Inflammatory macrophage treated with lipopolysaccharide for 4 hours (primary cell): ENCODE results near the gene ACSBG1.

ENCODE experiments used
- DNase-seq: peaks from one replicate; pipeline ENCODE4 v3.0.0-alpha.2; 2020

ACSBG1 gene

DNA sequence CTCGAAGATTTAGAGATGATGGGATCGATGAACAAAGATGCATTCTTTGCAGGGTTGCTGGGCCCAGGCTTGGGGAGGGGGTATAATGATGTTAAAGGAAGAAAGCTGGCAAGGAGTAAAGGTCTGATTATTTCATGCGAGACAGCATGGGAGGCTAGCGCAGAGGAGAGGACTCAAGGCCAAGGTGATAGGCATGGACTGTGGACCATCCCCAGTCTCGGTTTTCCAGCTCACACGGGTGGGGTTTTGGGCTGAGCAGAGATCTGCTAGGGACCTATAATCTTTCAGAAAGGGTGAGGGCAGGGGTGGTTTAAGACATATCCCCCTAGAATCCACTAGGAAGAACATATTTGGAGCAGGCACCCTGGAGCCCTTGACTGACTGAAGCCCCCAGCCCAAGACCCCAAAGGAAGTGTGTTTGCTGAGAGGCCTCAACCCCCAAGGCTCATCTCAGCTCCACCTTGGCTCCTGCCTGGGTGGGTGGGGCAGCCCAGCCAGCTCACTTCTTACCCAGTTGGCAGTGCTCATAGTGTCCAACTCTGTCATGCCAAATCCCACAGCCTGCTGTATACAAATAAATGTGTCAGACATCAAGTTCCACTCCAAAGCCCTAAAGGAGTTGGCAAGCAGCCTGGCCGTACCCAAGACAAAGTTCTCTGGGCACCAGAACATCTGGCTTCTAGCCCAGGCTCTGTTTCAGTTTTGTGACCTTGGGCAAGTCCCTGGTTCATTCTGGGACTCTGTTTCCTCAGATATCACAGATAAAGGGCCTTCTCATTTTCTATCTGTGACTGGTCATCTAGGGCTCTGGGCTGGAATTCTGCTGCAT lies 17.9 kb downstream of the ACSBG1 start:
- DNase-seq: no peak

DNA sequence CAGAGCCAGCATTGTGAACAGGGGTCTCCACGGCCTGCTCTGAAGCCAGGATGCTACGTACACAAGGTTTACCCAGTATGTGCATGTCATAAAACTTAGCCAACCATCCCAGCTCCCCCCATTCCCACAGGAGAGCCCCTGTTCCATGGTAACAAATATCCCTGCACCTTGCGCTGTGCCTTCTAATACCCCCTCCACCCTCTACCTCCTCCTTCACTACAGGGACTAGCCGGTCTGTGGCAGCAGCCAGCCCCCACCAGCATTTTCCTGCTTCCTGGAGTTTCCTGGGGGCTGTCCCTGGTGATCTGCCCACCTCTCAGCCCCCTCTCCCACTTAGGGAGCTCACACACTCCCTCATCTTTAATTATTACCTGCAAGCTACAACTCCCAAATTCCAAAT lies 20.4 kb downstream of the ACSBG1 start:
- no peak for DNase-seq

DNA sequence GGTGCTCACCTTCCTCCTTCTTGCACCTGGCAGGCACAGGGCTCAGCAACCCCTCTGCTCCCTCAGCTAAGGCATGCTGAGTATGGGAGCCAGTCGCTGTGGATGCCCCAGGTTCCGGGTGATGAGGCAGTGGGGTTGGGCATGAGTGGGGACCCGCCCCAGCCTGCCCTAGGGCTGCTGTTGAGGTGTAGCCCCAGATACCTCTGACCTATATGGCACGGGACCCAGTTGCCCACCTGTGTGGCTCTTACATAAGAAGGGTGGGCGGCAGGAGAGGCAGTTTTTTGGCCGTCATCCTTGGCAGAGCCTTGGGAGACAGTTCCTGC lies 21.0 kb downstream of the ACSBG1 start:
- no peak for DNase-seq

DNA sequence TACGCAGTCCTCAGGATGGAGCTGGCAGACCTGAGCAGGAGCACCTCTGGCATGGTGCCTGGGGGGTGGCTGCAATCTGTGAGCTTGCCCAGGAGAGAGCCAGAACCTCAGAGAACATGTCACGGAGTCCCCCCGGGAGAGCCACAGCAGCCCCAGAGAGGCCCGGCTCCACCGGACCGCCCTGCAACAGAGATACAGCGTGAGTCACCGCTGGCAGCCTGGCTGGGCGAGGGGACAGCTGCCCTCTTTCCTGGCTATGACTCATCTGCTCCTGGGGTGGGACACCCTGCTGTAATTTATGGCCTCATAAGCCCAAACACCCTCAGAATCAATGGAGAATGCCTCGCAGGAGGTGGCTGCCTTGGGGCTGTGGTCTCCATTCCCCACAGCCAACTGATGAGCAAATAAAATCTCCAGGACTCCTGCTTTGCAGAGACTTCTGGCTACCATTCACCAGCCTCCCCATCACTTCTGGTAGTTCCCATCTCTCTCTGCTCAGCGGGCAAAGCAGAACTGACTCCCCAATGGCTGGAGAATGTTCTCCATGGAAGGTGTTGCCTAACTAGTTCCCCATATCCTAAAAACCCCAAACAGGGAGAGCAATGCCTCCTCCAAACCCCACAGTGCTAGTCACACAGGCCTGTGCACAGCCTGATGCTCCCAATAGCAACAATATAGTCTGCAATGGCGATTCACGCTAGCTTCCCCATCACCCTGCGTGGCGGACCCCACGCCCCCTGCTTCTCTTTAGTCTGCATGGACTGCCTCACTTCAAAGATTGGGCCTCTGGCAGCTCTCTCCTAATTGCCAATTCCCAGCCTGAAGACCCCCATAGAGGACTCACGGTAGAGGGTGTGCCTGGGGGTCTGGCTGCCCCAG lies 21.6 kb downstream of the ACSBG1 start:
- no peak for DNase-seq

DNA sequence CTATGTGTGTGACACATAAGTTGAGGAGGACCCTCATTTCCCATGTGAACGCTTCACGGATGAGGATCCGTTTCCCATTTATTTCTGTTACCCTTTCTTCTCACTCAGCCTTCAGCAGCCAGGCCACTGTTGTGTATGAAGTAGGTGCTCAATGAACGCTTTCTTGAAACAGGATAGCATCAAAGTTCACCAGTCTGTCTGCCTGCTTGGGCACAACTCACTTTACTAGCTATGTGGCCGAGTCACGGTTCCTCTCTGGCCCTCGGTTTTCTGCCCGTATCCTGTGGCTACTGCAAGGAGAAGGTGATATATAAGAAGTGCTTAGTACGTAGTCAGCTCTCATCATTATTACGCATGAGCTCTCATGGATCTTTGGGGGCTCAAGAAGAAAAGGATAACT lies 22.4 kb downstream of the ACSBG1 start:
- DNase-seq: no peak

DNA sequence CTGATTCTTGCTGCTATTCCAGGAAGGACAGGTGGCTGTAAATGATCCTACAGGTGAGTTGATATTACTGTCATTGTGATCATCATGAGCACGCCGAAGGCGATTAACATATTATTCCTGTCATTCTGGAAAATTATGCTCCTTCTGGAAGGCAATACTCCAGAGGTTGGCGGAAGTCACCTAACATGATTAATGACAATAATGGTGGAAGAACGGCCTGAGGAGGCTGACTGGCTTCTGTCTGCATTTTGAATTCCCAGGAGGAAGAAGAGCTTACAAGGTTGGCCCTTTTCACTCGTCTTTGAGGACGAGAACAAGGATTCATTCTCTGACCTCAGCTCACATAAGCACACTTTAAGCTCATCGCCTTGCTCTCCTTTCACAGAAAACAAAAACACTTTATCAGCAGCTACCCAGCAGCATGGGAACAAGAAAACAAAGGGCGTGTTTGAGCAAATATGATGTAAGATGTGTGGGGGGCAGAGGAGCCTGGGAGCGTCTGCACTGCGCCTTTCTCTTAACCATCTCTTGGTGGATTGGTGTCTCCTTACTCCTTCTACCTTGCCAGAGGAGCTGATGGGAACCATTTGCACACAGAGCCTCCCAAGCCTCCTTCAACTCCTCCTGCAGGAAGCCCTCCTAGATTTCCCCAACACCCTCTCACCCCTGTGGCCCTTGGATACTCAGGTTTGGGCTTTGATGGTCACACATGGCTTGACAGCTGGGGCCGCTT lies 23.0 kb downstream of the ACSBG1 start:
- DNase-seq: no peak

DNA sequence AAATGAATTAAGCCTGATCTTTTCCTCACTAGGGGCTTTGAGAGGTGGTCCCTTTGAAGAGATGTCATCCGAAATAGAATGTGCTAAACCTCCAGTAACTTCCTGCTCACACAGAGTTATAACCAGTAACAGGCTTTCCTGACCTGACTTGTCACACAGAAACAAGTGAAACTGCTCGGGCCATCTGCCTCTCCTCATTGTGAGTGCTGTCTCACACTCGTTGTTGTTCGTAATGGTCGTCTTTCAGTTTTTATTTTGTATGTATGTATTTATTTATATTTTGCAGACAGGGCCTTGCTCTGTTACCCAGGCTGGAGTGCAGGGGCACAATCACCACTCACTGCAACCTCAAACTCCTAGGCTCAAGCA lies 24.0 kb downstream of the ACSBG1 start:
- no peak for DNase-seq

DNA sequence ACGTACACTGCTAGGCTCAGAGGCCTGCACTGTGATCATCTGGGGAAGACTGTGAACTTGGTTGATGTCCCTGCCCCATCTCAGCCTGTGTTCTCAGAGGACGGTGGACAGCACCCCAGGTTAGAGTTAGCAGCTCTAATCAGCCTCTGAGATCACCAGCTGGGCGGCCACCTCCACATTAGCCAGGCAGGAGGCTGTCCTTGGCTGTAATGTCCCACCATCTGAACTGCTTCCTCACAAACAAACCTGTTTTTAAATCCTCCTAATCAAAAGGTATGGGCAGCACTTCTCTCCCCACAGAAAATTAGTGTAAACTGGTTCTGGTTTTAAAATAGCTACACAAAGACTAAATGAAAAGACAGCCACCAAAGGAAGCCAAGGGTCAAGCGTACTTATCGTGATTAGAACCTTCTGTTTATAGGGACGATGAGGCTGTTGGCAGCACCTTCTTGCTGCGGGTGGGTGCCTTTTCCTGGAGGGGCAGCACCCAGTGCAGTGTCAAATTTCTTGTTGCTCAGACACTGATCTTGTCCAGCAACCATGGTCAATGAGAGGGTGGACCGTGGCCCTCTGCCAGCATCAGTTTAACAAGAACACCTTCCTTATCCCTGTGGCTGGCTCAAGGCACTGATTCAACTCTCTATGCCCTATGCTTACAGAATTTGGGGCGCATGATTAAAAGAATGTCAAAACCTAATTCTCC lies 24.6 kb downstream of the ACSBG1 start:
- DNase-seq: no peak

DNA sequence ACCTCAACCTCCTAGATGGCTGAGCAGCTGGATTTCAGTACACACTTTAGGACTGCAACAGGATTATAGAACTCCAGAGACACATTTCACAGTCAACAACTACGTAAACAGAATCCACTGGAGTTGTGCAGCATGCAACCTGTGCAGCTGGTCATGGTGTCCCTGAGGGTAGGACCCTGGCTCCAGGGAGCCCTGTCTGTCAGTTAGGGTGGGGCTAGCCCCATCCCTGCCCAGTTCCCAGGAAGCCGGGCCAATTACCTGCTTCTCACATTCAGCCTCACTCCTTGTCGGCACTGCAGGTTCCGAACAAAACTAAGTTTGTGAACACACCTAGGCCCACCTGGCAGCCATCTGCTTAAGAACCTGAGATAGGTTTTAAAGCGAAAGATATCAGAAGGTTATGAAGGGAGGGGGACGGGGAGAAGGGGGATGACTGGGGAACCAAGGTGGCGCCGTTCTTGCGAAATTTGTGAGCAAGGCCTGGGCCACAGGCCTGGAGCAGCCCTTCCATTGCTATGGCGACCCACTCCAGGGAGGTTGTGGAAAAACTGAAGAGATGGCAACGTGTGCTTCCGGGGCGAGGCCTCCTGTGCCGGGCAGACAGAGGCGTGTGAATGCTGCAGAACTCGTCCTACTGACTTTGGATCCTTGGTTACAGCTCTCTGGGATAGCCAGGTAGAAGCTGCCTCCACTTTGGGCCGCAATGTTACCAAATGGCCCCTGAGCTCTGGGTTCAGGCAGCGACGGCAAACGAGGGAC lies 25.3 kb downstream of the ACSBG1 start:
- no peak for DNase-seq

DNA sequence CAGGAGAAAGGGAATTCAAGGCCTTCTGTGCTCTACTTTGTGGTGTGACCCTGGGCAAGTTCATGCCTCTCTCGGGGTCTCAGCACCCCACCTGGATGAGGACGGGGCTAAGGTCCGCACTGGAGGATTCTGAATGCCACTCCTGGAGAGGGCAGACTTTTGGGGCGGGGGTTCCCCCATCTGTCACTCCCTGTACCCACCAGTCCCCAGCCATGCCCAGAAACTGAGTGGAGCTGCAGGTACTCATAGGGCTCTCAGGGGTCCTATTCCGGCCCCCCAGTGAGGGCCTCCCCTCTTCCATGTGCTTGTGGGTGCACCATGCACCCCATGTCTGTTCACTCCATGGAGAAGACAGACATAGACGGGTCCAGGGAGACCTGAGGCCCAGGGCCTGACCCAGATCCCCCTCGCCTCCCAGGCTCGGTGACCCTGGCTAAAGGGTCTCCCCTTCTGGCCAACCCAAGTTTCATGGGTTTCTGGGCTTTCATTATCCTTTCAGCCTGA lies 26.0 kb downstream of the ACSBG1 start:
- DNase-seq: no peak

DNA sequence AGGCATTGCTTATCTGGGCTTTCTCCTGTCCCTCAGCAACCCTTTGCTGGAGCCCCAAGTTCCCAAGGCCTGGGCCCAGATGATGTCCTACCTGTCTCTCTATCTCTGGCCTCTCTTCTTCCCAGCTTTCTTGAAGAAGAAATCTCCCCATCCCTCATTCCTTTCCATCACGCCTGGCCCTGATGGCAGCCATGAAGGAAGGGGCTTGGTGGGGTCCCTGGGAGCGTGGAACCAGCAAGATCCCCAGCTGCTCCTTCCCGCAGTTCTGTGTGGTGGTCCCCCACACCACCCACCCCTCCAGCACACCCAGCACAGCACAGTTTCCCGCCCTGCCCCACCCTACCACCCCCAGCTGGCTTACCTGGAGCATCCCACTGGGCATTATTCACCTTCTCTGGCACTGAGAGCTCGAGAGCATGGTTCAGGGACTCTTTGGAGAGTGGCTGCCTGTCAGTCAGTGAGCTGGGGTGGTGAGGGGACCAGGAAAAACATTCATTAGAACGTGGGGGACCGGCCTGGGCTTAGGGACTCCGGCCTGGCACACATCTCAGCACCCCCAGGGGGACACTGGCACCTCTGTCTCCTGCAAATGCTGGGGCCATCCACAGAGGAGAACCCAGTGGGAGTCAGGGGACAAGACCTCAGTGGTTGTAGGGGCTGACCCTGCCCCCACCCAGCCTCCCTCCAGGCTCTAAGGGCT lies 26.6 kb downstream of the ACSBG1 start:
- DNase-seq: no peak

DNA sequence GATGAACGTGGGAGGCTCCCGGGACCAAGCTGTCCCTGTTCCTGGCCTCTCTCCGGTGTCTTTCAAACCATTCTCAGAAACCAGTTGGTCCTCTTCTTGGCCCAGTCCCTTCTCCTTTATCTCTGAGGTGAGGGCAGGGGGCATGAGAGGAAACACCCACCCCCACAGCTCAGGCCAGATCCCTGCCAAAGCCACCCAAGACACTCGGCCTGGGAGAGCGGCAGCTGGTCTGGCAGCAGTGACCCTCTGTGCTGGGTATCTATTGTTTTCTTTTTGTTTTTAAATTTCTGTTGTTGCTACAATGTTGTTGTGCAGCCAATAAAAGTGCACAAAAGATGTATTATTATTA lies 27.3 kb downstream of the ACSBG1 start:
- no peak for DNase-seq

DNA sequence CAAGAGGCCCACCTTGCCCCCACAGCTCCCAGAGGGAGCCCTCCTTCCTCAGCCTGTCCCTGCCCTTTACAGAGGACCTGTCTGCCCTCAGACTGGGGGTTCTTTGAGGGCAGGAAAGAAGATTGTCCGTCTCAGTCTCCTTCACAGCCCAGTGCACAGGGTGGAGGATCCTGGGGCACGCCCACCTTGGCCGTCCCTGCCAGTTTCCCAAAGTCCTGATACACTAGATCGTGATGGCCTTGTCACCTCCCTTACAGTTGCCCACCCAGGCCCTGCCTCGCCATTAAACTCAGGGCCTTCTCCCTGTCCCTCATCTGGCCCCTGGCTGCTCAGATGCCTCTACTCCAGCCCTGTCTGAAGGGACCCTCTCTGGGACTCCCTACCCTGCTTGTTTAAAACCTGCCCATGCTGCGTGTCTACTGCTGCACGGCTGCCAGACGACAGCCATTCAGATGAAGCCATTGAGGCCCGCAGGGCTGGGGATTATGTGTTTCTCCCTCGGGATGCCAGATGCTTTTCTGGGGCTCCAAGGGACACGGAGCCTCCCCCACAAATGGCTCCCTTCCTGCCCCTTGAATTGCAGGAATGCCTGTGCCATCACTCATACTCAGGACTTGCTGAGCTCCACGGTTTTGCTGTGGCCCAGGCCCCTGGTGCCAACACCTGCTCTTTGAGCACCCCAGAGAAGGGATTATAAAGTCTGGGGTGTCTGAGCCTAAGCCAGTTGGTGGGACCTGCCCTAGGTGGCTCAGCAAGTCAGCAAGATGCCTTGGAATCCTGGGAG lies 27.8 kb downstream of the ACSBG1 start:
- no peak for DNase-seq

DNA sequence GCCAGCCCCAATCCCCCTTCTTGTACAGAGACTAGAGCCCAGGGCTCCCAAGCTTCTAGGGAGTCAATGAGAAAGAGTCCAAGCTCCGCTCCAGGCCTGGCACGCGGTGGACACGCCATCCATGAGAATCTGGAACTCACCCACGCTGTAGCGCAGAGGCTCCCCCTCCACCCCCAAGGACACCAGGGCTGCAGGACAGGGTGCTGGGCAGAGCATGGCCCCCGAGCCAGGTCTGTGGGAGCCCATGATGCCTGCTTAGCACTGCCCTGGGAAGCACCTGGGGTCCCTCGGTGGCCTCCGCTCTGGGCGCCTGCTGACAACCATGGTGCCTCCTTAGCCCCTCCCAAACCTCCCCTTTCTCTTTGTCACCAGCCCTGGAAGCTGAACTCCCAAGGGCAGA lies 28.5 kb downstream of the ACSBG1 start:
- DNase-seq: no peak

DNA sequence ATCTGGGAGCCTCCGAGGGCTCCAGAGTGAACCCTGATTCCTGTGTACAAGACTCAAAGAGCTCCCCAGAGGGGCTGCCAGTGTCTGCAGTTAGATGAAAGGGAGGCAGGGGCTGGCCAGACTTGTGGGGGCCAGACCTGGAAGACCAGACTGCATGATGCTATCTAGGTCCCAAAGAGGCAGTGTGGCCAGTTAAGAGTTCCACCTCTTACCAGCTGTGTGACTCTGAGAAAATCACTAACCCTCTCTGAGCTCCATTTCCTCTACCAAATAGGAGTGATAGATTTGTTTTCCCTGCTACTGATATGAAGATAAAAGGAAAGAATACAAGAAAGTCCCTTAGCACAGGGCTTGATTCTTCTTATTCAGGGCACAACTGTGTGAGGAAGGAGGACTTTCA lies 29.0 kb downstream of the ACSBG1 start:
- DNase-seq: no peak

DNA sequence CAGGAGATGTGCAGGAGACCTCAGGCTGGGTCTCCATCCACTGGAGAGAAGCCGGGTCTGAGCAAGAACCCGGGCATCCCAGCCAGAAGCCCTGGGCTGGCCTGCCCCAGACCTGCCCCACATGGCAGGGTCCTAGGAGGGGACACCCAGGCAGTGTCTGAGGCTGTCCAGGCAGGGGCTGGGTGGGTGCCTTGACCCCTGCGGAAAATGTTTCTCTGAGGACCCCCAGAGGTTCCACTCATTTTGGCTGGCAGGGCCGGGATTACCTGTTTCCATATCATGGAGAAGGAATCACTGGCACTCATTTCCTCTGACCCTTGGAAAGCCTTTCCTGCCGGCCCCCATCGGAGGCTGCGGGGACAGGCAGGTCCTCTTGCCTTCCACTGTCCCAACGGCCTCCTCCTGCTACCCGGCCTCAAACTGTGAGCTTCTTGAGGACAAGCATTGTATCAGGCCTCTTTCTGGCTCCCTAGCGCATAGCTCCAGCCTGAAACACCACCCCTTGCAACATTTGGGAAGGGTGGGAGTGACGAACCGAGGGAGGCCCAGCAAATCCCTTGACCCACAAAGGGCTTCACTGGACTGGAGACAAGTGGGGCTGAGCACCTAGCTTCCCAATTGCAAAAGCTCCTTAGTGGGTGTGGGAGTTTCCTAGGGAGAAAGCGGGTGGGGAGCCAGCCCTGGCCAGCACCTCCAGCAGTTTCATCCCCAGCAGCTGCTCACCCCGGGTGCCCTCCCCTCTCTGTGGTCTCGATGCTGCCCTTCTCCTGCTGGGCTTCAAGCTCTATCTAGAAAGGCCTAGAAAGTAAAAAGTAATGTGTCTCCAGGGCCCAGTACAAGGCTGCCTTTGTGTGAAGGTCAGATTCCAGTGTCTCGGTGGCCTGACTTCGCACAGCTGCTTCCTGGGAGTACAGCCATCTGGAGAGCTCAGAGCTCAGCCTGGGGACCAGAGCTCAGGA lies 29.7 kb downstream of the ACSBG1 start:
- no peak for DNase-seq

DNA sequence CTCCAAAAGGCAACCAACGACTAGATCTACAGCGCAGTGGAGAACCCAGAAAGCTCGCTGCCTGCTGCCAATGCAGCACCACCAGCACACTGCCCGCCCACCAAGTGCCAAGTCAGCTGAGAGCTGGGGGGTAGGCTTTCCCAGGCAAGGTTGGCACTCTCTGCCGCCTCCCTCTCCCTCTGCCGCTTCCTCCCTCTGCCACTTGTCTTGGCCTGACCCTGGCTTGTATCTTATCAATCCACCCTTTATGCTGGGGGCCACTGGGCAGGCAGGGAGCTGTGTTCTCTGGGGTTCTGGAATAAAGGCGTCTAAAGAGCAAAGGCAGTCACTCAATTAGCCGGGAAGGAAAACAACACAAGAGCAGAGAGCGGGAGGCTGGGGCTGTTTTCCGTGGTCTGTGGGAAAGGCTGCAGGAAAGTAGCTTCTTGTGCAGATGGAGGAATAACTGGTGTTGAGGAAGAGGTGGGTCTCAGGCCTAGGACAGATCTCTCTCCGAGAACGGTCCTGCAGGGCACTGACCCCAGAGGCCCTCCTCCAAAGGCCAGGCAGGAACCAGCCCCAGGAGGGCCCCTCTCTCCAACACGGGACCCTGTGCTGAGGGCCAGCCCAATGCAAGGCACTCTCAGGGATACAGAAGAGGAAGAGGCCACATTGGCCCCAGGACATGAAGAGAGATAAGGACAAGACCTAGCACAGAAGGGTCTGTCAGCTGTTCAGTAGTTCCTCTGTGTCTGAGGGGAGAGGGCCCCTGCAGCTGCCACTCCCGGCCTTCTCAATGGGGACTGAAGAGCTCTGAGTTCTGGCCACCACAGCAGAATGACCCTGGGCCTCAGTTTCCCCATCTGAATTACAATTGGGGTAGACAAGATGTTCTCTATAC lies 30.8 kb downstream of the ACSBG1 start:
- DNase-seq: no peak
